Loucy (cell line): ENCODE measurements around the gene FAM24B.
"Not testable (repeated sequence)": the region's sequence is repeated elsewhere in the genome, so short reads cannot be mapped to it uniquely, and the experiment has no call there.

Experiments used
- H2AFZ ChIP-seq: fragments of 200-600 bp; sonication (generic); 2 replicates; pipeline ENCODE4 v1.6.0; 2016; ENCODE audit warnings: antibody characterized with exemption, mild to moderate bottlenecking, low read length, moderate library complexity
- H3F3A ChIP-seq: fragments of 200-600 bp; 2 replicates; pipeline ENCODE4 v1.6.0; 2016; ENCODE audit warnings: antibody characterized with exemption, low read depth, mild to moderate bottlenecking
- H3K27me3 ChIP-seq: fragments of 200-600 bp; sonication (generic); 2 replicates; pipeline ENCODE4 v1.6.1; 2014; ENCODE audit warnings: low read length, mild to moderate bottlenecking; ENCODE audit not compliant: insufficient read depth, poor library complexity, severe bottlenecking
- H3K36me3 ChIP-seq: fragments of 200-600 bp; sonication (generic); 2 replicates; pipeline ENCODE4 v1.6.1; 2016; ENCODE audit warnings: low read length; ENCODE audit not compliant: insufficient read depth
- H3K4me1 ChIP-seq: fragments of 200-600 bp; sonication (generic); 2 replicates; pipeline ENCODE4 v1.5.1; 2014; ENCODE audit warnings: low read length, mild to moderate bottlenecking; ENCODE audit not compliant: insufficient read depth, poor library complexity, severe bottlenecking
- H3K4me2 ChIP-seq: fragments of 200-600 bp; sonication (generic); 2 replicates; pipeline ENCODE4 v1.6.0; 2014; ENCODE audit warnings: antibody characterized with exemption, low read length, low read depth, mild to moderate bottlenecking; ENCODE audit not compliant: poor library complexity, severe bottlenecking
- H3K4me3 ChIP-seq: fragments of 200-600 bp; sonication (generic); 2 replicates; pipeline ENCODE4 v1.5.1; 2014; ENCODE audit warnings: low read length, mild to moderate bottlenecking, mixed read lengths; ENCODE audit not compliant: poor library complexity, severe bottlenecking
- H3K79me2 ChIP-seq: fragments of 200-600 bp; sonication (generic); 2 replicates; pipeline ENCODE4 v1.6.1; 2014; ENCODE audit warnings: low read length; ENCODE audit not compliant: insufficient read depth
- H3K9ac ChIP-seq: fragments of 200-600 bp; sonication (generic); 2 replicates; pipeline ENCODE4 v1.6.0; 2014; ENCODE audit warnings: mild to moderate bottlenecking, low read depth, low read length, moderate library complexity; ENCODE audit not compliant: poor library complexity, severe bottlenecking
- H3K9me2 ChIP-seq: fragments of 200-600 bp; sonication (generic); replicated peaks from 2 replicates; pipeline ENCODE4 v1.6.1; 2016; ENCODE audit warnings: low read depth, low read length, mixed read lengths
- H3K9me3 ChIP-seq: fragments of 200-600 bp; sonication (generic); 2 replicates; pipeline ENCODE4 v1.6.1; 2014; ENCODE audit warnings: mild to moderate bottlenecking, antibody characterized with exemption, low read length, low read depth; ENCODE audit not compliant: insufficient read depth
- H4K20me1 ChIP-seq: fragments of 200-600 bp; sonication (generic); 2 replicates; pipeline ENCODE4 v1.6.0; 2014; ENCODE audit warnings: antibody characterized with exemption, low read length, mild to moderate bottlenecking; ENCODE audit not compliant: insufficient read depth, poor library complexity, severe bottlenecking
- EZH2phosphoT487 ChIP-seq: fragments of 200-600 bp; IDR thresholded peaks from 2 replicates; pipeline ENCODE4 v1.6.1; 2018; ENCODE audit warnings: antibody characterized with exemption, mild to moderate bottlenecking, moderate library complexity, borderline replicate concordance
- TF ChIP-seq, protein P1 (sequence below): fragments of 200-600 bp; sonication (generic); conservative IDR thresholded peaks from 2 replicates; pipeline ENCODE4 v1.5.1; 2014; ENCODE audit warnings: mild to moderate bottlenecking, antibody characterized with exemption, low read length

FAM24B gene

DNA sequence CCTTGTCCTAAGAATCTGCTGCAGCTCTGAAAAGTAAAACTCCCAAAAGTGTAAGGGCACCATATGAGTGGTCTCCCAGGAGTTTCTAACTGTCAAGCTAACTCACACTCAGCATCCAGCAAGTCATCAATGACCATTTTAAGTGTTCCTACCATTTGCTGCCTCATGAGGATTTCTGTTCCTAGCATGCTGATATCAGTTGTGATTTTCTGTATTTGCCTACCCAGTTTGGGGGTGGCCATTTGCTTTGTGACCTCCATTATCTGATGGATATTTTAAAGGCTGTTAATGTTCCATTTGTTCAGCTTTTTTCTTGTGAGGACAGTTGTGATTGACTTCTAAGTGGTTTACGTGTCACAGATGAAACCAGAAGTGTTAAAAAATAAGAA, 2.9 kb downstream of the FAM24B start:
- no peaks in the 10 kb centered on the region for H3K27me3 ChIP-seq
- H3F3A ChIP-seq, result no peaks in the 10 kb centered on the region; the same call in 1 of the 2 replicates
- H3K9ac ChIP-seq, result peak overlapping the region; percentile 93
- peaks cover 42% of the 10 kb centered on the region for H3K4me1 ChIP-seq
- TF ChIP-seq EZH2phosphoT487, result no peak
- TF ChIP-seq, protein P1, sequence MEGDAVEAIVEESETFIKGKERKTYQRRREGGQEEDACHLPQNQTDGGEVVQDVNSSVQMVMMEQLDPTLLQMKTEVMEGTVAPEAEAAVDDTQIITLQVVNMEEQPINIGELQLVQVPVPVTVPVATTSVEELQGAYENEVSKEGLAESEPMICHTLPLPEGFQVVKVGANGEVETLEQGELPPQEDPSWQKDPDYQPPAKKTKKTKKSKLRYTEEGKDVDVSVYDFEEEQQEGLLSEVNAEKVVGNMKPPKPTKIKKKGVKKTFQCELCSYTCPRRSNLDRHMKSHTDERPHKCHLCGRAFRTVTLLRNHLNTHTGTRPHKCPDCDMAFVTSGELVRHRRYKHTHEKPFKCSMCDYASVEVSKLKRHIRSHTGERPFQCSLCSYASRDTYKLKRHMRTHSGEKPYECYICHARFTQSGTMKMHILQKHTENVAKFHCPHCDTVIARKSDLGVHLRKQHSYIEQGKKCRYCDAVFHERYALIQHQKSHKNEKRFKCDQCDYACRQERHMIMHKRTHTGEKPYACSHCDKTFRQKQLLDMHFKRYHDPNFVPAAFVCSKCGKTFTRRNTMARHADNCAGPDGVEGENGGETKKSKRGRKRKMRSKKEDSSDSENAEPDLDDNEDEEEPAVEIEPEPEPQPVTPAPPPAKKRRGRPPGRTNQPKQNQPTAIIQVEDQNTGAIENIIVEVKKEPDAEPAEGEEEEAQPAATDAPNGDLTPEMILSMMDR, result no peak
- H4K20me1 ChIP-seq, result peaks cover 43% of the 10 kb centered on the region
- no peak overlapping the region for H2AFZ ChIP-seq
- no peaks in the 10 kb centered on the region for H3K9me3 ChIP-seq
- H3K36me3 ChIP-seq, result no peaks in the 10 kb centered on the region
- H3K9me2 ChIP-seq, result no peaks in the 10 kb centered on the region
- H3K79me2 ChIP-seq, result peaks cover 77% of the 10 kb centered on the region
- H3K4me2 ChIP-seq, result peak overlapping the region; percentile 93
- H3K4me3 ChIP-seq, result peak overlapping the region; percentile 99

DNA sequence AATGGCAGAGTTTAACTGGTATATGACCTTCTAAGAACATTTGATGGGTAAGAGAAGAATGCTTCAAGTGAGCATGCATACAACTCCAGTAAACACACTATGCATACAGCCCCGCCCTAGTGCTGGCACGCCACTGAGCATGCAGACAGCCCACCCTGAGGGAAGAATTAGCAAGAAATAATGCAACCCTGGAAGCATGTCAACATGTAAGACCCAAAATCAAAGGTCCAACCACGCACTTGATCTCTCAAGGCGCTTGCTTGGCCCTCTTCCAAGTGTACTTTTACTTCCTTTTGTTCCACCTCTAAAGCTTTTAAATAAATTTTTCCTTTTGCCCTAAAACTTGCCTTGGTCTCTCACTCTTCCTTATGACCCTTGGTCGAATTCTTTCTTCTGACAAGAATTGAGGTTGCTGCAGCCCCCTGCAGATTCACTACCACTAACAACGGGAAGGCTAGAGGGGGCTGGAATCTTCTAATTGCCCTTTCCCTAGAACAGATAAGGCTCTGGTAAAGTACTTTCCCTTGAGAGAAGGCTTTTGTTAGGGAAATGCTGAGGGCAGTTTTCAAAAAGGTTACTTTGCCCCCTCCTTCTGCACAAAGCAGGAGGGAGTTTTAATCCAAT, 3.4 kb downstream of the FAM24B start:
- H3K9me3 ChIP-seq, result no peaks in the 10 kb centered on the region
- peak overlapping the region; percentile 93 for H3K4me2 ChIP-seq
- H3K79me2 ChIP-seq, result peaks cover 76% of the 10 kb centered on the region
- no peak for TF ChIP-seq EZH2phosphoT487
- no peaks in the 10 kb centered on the region; the same call in 1 of the 2 replicates for H3F3A ChIP-seq
- peak overlapping the region; percentile 93 for H3K9ac ChIP-seq
- H3K27me3 ChIP-seq, result no peaks in the 10 kb centered on the region
- H4K20me1 ChIP-seq, result peaks cover 43% of the 10 kb centered on the region
- no peak overlapping the region for H2AFZ ChIP-seq
- peak overlapping the region; percentile 99 for H3K4me3 ChIP-seq
- H3K4me1 ChIP-seq, result peaks cover 39% of the 10 kb centered on the region
- no peaks in the 10 kb centered on the region for H3K9me2 ChIP-seq
- H3K36me3 ChIP-seq, result no peaks in the 10 kb centered on the region

DNA sequence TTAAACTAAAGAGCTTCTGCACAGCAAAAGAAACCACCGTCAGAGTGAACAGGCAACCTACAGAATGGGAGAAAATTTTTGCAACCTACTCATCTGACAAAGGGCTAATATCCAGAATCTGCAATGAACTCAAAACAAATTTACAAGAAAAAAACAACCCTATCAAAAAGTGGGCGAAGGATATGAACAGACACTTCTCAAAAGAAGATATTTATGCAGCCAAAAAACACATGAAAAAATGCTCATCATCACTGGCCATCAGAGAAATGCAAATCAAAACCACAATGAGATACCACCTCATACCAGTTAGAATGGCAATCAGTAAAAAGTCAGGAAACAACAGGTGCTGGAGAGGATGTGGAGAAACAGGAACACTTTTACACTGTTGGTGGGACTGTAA, 7.4 kb downstream of the FAM24B start:
- not testable (repeated sequence) for H2AFZ ChIP-seq, H3K9me2 ChIP-seq, H3K9ac ChIP-seq, H3K27me3 ChIP-seq, H3K36me3 ChIP-seq, H3K4me3 ChIP-seq, H3F3A ChIP-seq, H3K4me2 ChIP-seq, H3K9me3 ChIP-seq
- Histone ChIP-seq H3K4me1 (peaks cover 13% of the 10 kb centered on the region), H4K20me1 (peaks cover 24% of the 10 kb centered on the region), H3K79me2 (peaks cover 47% of the 10 kb centered on the region)

DNA sequence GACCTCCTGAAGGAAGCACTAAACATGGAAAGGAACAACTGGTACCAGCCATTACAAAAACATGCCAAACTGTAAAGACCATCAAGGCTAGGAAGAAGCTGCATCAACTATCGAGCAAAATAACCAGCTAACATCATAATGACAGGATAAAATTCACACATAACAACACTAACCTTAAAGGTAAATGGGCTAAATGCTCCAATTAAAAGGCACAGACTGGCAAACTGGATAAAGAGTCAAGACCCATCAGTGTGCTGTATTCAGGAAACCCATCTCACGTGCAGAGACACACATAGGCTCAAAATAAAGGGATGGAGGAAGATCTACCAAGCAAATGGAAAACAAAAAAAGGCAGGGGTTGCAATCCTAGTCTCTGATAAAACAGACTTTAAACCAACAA, 10.6 kb downstream of the FAM24B start:
- not testable (repeated sequence) for H3K4me3 ChIP-seq, H3K9ac ChIP-seq, H3K27me3 ChIP-seq, H3F3A ChIP-seq, H3K36me3 ChIP-seq, H3K4me2 ChIP-seq, H2AFZ ChIP-seq, H3K4me1 ChIP-seq, H3K9me2 ChIP-seq
- peaks cover 11% of the 10 kb centered on the region for H3K9me3 ChIP-seq
- H3K79me2 ChIP-seq, result peaks cover 47% of the 10 kb centered on the region
- H4K20me1 ChIP-seq, result peaks cover 30% of the 10 kb centered on the region

DNA sequence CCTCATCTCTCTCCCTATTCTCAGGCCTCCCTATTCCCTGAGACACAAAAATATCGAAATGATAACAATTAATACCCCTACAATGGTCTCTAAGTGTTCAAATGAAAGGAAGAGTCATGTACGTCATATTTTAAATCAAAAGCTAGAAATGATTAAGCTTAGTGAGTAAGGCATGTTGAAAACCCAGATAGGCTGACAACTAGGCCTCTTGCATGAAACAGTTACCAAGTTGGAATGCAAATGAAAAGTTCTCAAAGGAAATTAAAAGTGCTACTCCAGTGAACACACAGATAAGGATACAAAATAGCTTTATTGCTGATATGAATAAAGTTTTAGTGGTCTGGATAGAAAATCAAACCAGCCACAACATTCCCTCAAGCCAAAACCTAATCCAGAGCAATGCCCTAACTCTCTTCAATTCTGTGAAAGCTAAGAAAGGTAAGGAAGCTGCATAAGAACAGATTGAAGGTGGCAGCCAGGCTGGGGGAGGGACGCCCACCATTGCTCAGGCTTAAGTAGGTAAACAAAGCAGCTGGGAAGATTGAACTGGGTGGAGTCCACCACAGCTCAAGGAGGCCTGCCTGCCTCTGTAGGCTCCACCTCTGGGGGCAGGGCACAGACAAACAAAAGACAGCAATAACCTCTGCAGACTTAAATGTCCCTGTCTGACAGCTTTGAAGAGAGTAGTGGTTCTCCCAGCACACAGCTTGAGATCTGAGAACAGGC, 12.5 kb downstream of the FAM24B start:
- H3K79me2 ChIP-seq, result peaks cover 55% of the 10 kb centered on the region
- H3K9me2 ChIP-seq, H3K36me3 ChIP-seq, H3K4me1 ChIP-seq, H3K9ac ChIP-seq, H3K27me3 ChIP-seq, H2AFZ ChIP-seq, H3K4me2 ChIP-seq, H3K4me3 ChIP-seq, H3F3A ChIP-seq: not testable (repeated sequence)
- H3K9me3 ChIP-seq, result peaks cover 11% of the 10 kb centered on the region
- H4K20me1 ChIP-seq, result peaks cover 37% of the 10 kb centered on the region
